IMR-90 (cell line): ENCODE results near the gene ADARB2.

Source experiments
- BHLHE40 ChIP-seq: fragments of 150-350 bp; IDR thresholded peaks from 2 replicates; pipeline ENCODE4 v1.6.1; 2016; ENCODE audit warnings: mild to moderate bottlenecking, low read depth, low read length
- CTCF ChIP-seq: conservative IDR thresholded peaks from 2 replicates; pipeline ENCODE4 v1.5.1; 2012; ENCODE audit warnings: mild to moderate bottlenecking, low read depth, low read length, improper control_type of control experiment
- RAD21 ChIP-seq: IDR thresholded peaks from 2 replicates; pipeline ENCODE4 v1.6.1; 2012; ENCODE audit warnings: low read length, improper control_type of control experiment
- SMC3 ChIP-seq: fragments of 150-350 bp; IDR thresholded peaks from 2 replicates; pipeline ENCODE4 v1.6.1; 2016; ENCODE audit warnings: low read depth, mild to moderate bottlenecking, antibody characterized with exemption, low read length, moderate library complexity

DNA sequence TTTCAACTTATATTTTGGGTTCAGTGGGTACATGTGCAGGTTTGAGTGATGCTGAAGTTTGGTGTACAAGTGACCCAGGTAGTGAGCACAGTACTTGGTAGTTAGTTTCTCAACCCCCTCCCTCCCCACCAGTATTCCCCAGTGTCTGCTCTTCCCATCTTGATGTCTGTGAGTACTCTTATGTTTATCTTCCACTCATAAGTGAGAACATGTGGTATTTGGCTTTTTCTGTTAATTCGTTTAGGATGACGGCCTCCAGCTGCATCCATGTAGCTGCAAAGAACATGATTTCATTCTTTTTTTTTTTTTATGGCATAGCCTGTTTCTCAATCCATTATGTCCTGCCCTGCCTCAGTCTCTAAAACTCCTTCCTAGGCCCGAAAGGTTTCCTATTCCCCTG, 459.0 kb downstream of the ADARB2 start:
- no peak for TF ChIP-seq CTCF
- TF ChIP-seq RAD21 = no peak
- TF ChIP-seq SMC3 = no peak
- TF ChIP-seq BHLHE40 = no peak
